GM21360 (cell line): Measurements from ENCODE around the gene PDE6B.
"Not testable (repeated sequence)": the region's sequence is repeated elsewhere in the genome, so short reads cannot be mapped to it uniquely, and the experiment has no call there.

Source experiments
- ATAC-seq: cut with Tn5 transposase; IDR thresholded peaks from one replicate; pipeline ENCODE4 v1.9.1; 2021; ENCODE audit warnings: mild to moderate bottlenecking, moderate library complexity; ENCODE audit not compliant: unreplicated experiment

PDE6B gene

GRCh38 chr4:703336-704197 lies 78.2 kb downstream of the PDE6B start:
- ATAC-seq: no peak

GRCh38 chr4:704198-704891 lies 79.0 kb downstream of the PDE6B start:
- ATAC-seq: no peak

GRCh38 chr4:704971-705277 lies 79.6 kb downstream of the PDE6B start:
- no peak for ATAC-seq

- peak; percentile 88 for ATAC-seq
These were observed 80.1 kb downstream of the PDE6B start, which contains the start of gene PCGF3 for GRCh38 chr4:705278-706082. PCGF3 (plus strand) TSS chr4:705832; CDS start chr4:733681, 27,849 bp downstream.

- not testable (repeated sequence) for ATAC-seq
These were observed 80.8 kb downstream of the PDE6B start for GRCh38 chr4:706083-706633.

- no peak for ATAC-seq
These were observed 81.6 kb downstream of the PDE6B start for GRCh38 chr4:706834-707598.

GRCh38 chr4:707929-708630 lies 82.7 kb downstream of the PDE6B start:
- ATAC-seq: no peak

- no peak for ATAC-seq
These were observed 83.2 kb downstream of the PDE6B start for GRCh38 chr4:708631-708933.

GRCh38 chr4:709348-709747 lies 84.0 kb downstream of the PDE6B start:
- ATAC-seq: no peak

GRCh38 chr4:710116-710515 lies 84.7 kb downstream of the PDE6B start:
- ATAC-seq: no peak

GRCh38 chr4:710916-711315 lies 85.5 kb downstream of the PDE6B start:
- no peak for ATAC-seq

- ATAC-seq: no peak
These were observed 86.7 kb downstream of the PDE6B start for GRCh38 chr4:712093-712492.

GRCh38 chr4:712916-713632 lies 87.7 kb downstream of the PDE6B start:
- no peak for ATAC-seq

- ATAC-seq: no peak
These were observed 88.7 kb downstream of the PDE6B start for GRCh38 chr4:714087-714486.

- ATAC-seq: no peak
These were observed 92.4 kb downstream of the PDE6B start for GRCh38 chr4:717601-718320.

GRCh38 chr4:718460-718859 lies 93.1 kb downstream of the PDE6B start:
- ATAC-seq: no peak
